PC-9 (cell line): Measurements from ENCODE around the gene IFT81.

Experiments used
- EZH2 ChIP-seq: fragments of 200-600 bp; sonication (generic); IDR thresholded peaks from 2 replicates; pipeline ENCODE4 v1.8.0; 2017; ENCODE audit warnings: antibody characterized with exemption, low read depth
- TF ChIP-seq, protein P1 (sequence below): fragments of 200-600 bp; sonication (generic); conservative IDR thresholded peaks from 2 replicates; pipeline ENCODE4 v1.6.1; 2017; ENCODE audit warnings: mixed run types, antibody characterized with exemption, mild to moderate bottlenecking, moderate library complexity

DNA sequence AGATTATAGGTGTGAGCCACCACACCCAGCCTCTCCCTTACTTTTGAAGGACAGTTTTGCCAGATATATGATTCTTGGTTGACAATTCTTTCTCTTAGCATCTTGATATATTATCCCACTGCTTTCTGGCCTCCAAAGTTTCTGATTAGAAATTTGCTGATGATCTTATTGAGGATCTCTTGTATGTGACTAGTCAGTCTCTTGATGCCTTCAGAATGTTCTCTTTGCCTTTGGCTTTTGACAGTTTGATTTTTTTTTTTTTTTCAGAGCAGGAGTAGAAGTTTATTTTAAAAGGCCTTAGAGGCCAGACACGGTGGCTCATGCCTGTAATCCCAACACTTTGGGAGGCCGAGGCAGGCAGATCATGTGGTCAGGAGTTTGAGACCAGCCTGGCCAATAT lies 32.6 kb downstream of the IFT81 start:
- TF ChIP-seq, protein P1, sequence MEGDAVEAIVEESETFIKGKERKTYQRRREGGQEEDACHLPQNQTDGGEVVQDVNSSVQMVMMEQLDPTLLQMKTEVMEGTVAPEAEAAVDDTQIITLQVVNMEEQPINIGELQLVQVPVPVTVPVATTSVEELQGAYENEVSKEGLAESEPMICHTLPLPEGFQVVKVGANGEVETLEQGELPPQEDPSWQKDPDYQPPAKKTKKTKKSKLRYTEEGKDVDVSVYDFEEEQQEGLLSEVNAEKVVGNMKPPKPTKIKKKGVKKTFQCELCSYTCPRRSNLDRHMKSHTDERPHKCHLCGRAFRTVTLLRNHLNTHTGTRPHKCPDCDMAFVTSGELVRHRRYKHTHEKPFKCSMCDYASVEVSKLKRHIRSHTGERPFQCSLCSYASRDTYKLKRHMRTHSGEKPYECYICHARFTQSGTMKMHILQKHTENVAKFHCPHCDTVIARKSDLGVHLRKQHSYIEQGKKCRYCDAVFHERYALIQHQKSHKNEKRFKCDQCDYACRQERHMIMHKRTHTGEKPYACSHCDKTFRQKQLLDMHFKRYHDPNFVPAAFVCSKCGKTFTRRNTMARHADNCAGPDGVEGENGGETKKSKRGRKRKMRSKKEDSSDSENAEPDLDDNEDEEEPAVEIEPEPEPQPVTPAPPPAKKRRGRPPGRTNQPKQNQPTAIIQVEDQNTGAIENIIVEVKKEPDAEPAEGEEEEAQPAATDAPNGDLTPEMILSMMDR = no peak
- TF ChIP-seq EZH2 = no peak
